ENCODE results near the gene TEX51.

Gene TEX51

DNA sequence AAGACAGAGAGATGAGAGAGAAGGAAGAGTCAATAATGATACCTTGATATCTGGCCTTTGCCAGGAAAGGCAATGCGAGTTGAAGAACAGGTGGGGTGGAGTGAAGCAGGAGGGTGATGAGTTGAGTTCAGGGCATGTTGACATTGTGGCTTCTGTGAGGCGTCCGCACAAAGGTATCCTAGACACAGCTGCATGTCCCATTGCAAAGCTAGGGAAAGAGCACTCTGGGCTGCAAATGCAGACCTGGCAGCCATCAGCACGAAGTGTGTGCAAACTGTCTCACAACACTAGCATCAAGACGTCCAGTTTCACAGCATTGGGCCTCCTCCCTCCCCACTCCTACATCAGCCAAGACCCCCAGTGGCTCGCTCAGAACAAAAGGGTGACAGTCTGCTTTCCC is 36.1 kb downstream of the TEX51 start (continued):
- TF ChIP-seq, protein P1, sequence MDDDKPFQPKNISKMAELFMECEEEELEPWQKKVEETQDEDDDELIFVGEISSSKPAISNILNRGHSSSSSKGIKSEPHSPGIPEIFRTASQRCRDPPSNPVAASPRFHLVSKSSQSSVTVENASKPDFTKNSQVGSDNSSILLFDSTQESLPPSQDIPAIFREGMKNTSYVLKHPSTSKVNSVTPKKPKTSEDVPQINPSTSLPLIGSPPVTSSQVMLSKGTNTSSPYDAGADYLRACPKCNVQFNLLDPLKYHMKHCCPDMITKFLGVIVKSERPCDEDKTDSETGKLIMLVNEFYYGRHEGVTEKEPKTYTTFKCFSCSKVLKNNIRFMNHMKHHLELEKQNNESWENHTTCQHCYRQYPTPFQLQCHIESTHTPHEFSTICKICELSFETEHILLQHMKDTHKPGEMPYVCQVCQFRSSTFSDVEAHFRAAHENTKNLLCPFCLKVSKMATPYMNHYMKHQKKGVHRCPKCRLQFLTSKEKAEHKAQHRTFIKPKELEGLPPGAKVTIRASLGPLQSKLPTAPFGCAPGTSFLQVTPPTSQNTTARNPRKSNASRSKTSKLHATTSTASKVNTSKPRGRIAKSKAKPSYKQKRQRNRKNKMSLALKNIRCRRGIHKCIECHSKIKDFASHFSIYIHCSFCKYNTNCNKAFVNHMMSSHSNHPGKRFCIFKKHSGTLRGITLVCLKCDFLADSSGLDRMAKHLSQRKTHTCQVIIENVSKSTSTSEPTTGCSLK (tag by site-specific recombination; IDR thresholded peaks at IDR 0.05) = no peak
- TF ChIP-seq ZBTB11 (tag by site-specific recombination; conservative IDR thresholded peaks at IDR 0.05; ENCODE audit: low read depth) = no peak

DNA sequence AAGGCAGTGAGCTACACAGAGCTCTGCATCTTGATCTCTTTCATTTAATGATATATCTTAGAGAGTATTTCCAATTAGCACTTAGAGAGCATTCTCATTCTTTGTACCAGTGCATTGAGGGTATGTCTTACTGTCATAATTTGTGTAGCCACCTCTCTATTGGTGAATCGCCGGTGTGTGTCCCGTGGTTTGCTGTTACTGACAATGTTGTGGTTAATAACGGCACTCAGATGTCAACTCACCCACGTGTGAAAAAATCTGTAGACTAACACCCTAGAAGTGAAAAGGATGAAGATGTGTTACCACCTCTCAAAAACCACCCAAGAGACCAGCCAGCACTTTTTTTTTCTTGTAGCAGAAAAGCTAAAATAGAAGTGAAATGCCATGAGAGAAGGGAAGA is 37.1 kb downstream of the TEX51 start:
- H3K4me3 ChIP-seq (ENCODE audit: low read depth, low read length) = no peak overlapping the region
- ChIA-PET CTCF (no interaction called here), POLR2A (no interaction called here)
- no peaks in the 10 kb centered on the region for H3K4me1 ChIP-seq (ENCODE audit: control insufficient read depth, insufficient read depth, low read length)
- no peaks in the 10 kb centered on the region for H3K9me3 ChIP-seq (ENCODE audit: control insufficient read depth, insufficient read depth, low read depth, low read length)
- no peak overlapping the region for H3K27ac ChIP-seq (ENCODE audit: extremely low read depth, low read depth, low read length)
- H3K36me3 ChIP-seq (ENCODE audit: control insufficient read depth in 2 of 2, insufficient read depth in 1 of 2, low read length in 2 of 2) = no peaks in the 10 kb centered on the region
- TF ChIP-seq MZF1 (tag by site-specific recombination; IDR thresholded peaks at IDR 0.05; ENCODE audit: borderline replicate concordance) (no peak), ZNF747 (tag by site-specific recombination; IDR thresholded peaks at IDR 0.05) (no peak), ZNF664 (tag by site-specific recombination; IDR thresholded peaks at IDR 0.05) (no peak), ZNF76 (tag by site-specific recombination; IDR thresholded peaks at IDR 0.05; ENCODE audit: borderline replicate concordance, low read depth) (no peak), IKZF3 (tag by site-specific recombination; IDR thresholded peaks at IDR 0.05) (no peak), ZNF621 (tag by site-specific recombination; IDR thresholded peaks at IDR 0.05) (no peak)
- TF ChIP-seq, protein P2, sequence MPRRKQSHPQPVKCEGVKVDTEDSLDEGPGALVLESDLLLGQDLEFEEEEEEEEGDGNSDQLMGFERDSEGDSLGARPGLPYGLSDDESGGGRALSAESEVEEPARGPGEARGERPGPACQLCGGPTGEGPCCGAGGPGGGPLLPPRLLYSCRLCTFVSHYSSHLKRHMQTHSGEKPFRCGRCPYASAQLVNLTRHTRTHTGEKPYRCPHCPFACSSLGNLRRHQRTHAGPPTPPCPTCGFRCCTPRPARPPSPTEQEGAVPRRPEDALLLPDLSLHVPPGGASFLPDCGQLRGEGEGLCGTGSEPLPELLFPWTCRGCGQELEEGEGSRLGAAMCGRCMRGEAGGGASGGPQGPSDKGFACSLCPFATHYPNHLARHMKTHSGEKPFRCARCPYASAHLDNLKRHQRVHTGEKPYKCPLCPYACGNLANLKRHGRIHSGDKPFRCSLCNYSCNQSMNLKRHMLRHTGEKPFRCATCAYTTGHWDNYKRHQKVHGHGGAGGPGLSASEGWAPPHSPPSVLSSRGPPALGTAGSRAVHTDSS (tag by site-specific recombination; IDR thresholded peaks at IDR 0.05) = no peak
- TF ChIP-seq, protein P3, sequence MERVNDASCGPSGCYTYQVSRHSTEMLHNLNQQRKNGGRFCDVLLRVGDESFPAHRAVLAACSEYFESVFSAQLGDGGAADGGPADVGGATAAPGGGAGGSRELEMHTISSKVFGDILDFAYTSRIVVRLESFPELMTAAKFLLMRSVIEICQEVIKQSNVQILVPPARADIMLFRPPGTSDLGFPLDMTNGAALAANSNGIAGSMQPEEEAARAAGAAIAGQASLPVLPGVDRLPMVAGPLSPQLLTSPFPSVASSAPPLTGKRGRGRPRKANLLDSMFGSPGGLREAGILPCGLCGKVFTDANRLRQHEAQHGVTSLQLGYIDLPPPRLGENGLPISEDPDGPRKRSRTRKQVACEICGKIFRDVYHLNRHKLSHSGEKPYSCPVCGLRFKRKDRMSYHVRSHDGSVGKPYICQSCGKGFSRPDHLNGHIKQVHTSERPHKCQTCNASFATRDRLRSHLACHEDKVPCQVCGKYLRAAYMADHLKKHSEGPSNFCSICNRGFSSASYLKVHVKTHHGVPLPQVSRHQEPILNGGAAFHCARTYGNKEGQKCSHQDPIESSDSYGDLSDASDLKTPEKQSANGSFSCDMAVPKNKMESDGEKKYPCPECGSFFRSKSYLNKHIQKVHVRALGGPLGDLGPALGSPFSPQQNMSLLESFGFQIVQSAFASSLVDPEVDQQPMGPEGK (tag by site-specific recombination; IDR thresholded peaks at IDR 0.05) = no peak

GRCh38 chr2:126936219-126936723 is 37.6 kb downstream of the TEX51 start:
- Histone ChIP-seq H3K27ac (ENCODE audit: extremely low read depth, low read depth, low read length) (no peak overlapping the region), H3K4me3 (ENCODE audit: low read depth, low read length) (no peak overlapping the region), H3K36me3 (ENCODE audit: control insufficient read depth in 2 of 2, insufficient read depth in 1 of 2, low read length in 2 of 2) (no peaks in the 10 kb centered on the region), H3K9me3 (ENCODE audit: control insufficient read depth, insufficient read depth, low read depth, low read length) (no peaks in the 10 kb centered on the region), H3K4me1 (ENCODE audit: control insufficient read depth, insufficient read depth, low read length) (no peaks in the 10 kb centered on the region)
- ChIA-PET CTCF (no interaction called here), POLR2A (no interaction called here)
- TF ChIP-seq ZNF16 (tag by site-specific recombination; IDR thresholded peaks at IDR 0.05; ENCODE audit: low read depth) (no peak), KLF10 (tag by site-specific recombination; IDR thresholded peaks at IDR 0.05) (no peak), ZNF404 (tag by site-specific recombination; IDR thresholded peaks at IDR 0.05) (no peak), ZNF558 (tag by site-specific recombination; IDR thresholded peaks at IDR 0.05) (no peak)

All from HEK293 (cell line).